ENCODE data around the gene EPS15. TPM values are rescaled to one million over a fixed set of nuclear protein-coding genes. Genes with fewer than 3 reads are reported as not detected.

Gene EPS15
- total RNA-seq, 1 experiment from 2014 or later, result 26.3 TPM

DNA sequence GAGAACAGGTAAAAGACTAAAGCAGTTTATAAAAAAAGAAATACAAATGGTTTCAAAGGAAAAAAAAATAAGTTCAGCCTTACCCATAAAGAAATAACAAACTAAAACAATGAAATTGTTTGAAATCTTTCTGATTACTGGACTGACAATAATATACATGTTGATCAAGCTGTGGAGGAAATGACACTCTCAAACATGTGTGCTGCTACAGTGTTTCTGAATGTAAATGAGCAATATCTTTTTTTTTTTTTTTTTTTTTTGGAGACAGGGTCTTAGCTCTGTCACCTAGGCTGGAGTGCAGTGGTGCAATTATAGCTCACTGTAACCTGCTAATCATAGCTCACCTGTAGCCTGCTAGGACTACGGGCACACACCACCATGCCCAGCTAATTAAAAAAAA is 6.5 kb downstream of the EPS15 start:
- Histone ChIP-seq H3K9me3 (ENCODE audit: low read length) (no peaks in the 10 kb centered on the region), H3K4me3 (ENCODE audit: low read length) (no peak overlapping the region), H3K9ac (ENCODE audit: low read length) (no peak overlapping the region), H3K27me3 (ENCODE audit: low read length) (no peaks in the 10 kb centered on the region), H4K20me1 (ENCODE audit: low read length) (peaks cover 11% of the 10 kb centered on the region; the same call in 1 of the 2 replicates), H3K4me1 (ENCODE audit: insufficient read depth, low read length) (peaks cover 35% of the 10 kb centered on the region), H3K27ac (ENCODE audit: low read length) (no peak overlapping the region), H3K9me2 (replicated peaks; ENCODE audit: low read length) (no peaks in the 10 kb centered on the region), H3K4me2 (ENCODE audit: low read length) (no peak overlapping the region), H3K79me2 (ENCODE audit: low read length) (peaks cover 95% of the 10 kb centered on the region), H3K36me3 (ENCODE audit: low read depth, low read length) (no peaks in the 10 kb centered on the region), H2AFZ (ENCODE audit: low read length) (no peak overlapping the region), H3F3A (ENCODE audit: low read length, unreplicated experiment) (no peaks in the 10 kb centered on the region)
- DNase-seq (no peak), ATAC-seq (no peak)
- CTCF ChIA-PET, result no interaction called here
- TF ChIP-seq, protein P1, sequence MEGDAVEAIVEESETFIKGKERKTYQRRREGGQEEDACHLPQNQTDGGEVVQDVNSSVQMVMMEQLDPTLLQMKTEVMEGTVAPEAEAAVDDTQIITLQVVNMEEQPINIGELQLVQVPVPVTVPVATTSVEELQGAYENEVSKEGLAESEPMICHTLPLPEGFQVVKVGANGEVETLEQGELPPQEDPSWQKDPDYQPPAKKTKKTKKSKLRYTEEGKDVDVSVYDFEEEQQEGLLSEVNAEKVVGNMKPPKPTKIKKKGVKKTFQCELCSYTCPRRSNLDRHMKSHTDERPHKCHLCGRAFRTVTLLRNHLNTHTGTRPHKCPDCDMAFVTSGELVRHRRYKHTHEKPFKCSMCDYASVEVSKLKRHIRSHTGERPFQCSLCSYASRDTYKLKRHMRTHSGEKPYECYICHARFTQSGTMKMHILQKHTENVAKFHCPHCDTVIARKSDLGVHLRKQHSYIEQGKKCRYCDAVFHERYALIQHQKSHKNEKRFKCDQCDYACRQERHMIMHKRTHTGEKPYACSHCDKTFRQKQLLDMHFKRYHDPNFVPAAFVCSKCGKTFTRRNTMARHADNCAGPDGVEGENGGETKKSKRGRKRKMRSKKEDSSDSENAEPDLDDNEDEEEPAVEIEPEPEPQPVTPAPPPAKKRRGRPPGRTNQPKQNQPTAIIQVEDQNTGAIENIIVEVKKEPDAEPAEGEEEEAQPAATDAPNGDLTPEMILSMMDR (conservative IDR thresholded peaks at IDR 0.05; ENCODE audit: low read depth, low read length), result no peak
- no peak for TF ChIP-seq EZH2phosphoT487 (IDR thresholded peaks at IDR 0.05; ENCODE audit: borderline replicate concordance, low read length)
- no peak for TF ChIP-seq EZH2 (IDR thresholded peaks at IDR 0.05; ENCODE audit: low read length, unreplicated experiment)
- no TSS peak for BruUV-seq (replicated peaks)
- POLR2A ChIA-PET (ENCODE audit: unreplicated experiment), result no interaction called here
- intact Hi-C loops (cut with micrococcal nuclease), result no loop called here

DNA sequence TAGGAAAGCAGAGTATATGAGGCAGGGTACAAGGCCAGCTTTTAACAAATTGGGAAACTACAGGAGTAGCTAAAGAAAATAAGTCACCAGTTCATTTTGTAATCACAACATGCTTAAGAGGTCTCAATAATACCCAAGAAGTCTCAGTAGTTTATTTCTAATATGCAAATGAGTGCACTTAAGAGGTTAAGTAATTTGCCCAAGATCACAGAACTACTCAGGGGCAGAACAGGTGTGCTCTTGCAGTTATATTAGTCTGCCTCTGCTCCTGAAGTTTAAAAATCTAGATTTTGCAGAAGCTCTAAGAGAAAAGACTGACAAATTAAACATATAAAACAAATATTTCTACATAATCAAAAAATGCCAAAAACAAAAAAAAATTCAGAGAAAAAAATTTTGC is 6.9 kb downstream of the EPS15 start:
- BruUV-seq (replicated peaks), result no TSS peak
- H3K9ac ChIP-seq (ENCODE audit: low read length), result no peak overlapping the region
- H3K79me2 ChIP-seq (ENCODE audit: low read length), result peaks cover 95% of the 10 kb centered on the region
- no peaks in the 10 kb centered on the region for H3K9me3 ChIP-seq (ENCODE audit: low read length)
- H3K4me3 ChIP-seq (ENCODE audit: low read length), result no peak overlapping the region
- POLR2A ChIA-PET (ENCODE audit: unreplicated experiment), result no interaction called here
- H4K20me1 ChIP-seq (ENCODE audit: low read length), result peaks cover 11% of the 10 kb centered on the region; the same call in 1 of the 2 replicates
- TF ChIP-seq, protein P1 (conservative IDR thresholded peaks at IDR 0.05; ENCODE audit: low read depth, low read length), result no peak
- no peak for TF ChIP-seq EZH2 (IDR thresholded peaks at IDR 0.05; ENCODE audit: low read length, unreplicated experiment)
- no peak for TF ChIP-seq EZH2phosphoT487 (IDR thresholded peaks at IDR 0.05; ENCODE audit: borderline replicate concordance, low read length)
- H3K4me1 ChIP-seq (ENCODE audit: insufficient read depth, low read length), result peaks cover 33% of the 10 kb centered on the region
- no peaks in the 10 kb centered on the region for H3K27me3 ChIP-seq (ENCODE audit: low read length)
- no peak overlapping the region for H3K4me2 ChIP-seq (ENCODE audit: low read length)
- no peaks in the 10 kb centered on the region for H3K36me3 ChIP-seq (ENCODE audit: low read depth, low read length)
- H2AFZ ChIP-seq (ENCODE audit: low read length), result no peak overlapping the region
- no peaks in the 10 kb centered on the region for H3K9me2 ChIP-seq (replicated peaks; ENCODE audit: low read length)
- intact Hi-C loops (cut with micrococcal nuclease), result no loop called here
- no peaks in the 10 kb centered on the region for H3F3A ChIP-seq (ENCODE audit: low read length, unreplicated experiment)
- ATAC-seq (no peak), DNase-seq (no peak)
- no peak overlapping the region for H3K27ac ChIP-seq (ENCODE audit: low read length)
- CTCF ChIA-PET, result no interaction called here

DNA sequence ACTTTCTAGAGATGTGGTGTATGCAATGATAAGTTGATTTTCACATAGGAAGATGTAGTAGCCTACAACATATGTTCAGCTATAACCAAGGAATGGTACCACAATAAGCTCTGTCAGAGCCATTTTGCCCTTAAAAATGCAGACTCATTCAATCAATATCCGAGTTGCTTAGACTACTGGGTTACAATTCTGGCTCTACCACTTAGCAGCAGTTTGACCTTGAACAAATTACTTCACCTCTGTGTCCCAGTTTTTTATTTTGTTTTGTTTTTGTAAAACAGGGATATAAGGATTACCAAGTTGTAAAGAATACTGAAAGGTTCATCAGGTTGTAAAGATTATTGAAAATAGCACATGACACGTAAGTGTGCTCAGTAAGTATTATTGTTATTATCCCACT is 9.3 kb downstream of the EPS15 start:
- BruUV-seq (replicated peaks), result no TSS peak
- Histone ChIP-seq H3F3A (ENCODE audit: low read length, unreplicated experiment) (no peaks in the 10 kb centered on the region), H3K4me1 (ENCODE audit: insufficient read depth, low read length) (peaks cover 12% of the 10 kb centered on the region), H3K4me2 (ENCODE audit: low read length) (no peak overlapping the region), H3K9me2 (replicated peaks; ENCODE audit: low read length) (no peaks in the 10 kb centered on the region), H3K79me2 (ENCODE audit: low read length) (peaks cover 91% of the 10 kb centered on the region), H3K9ac (ENCODE audit: low read length) (no peak overlapping the region), H3K27me3 (ENCODE audit: low read length) (no peaks in the 10 kb centered on the region), H3K36me3 (ENCODE audit: low read depth, low read length) (no peaks in the 10 kb centered on the region), H2AFZ (ENCODE audit: low read length) (no peak overlapping the region), H4K20me1 (ENCODE audit: low read length) (0 out of 2 replicates have a peak, but pooled peaks cover 3% of the 10 kb centered on the region), H3K4me3 (ENCODE audit: low read length) (no peak overlapping the region), H3K27ac (ENCODE audit: low read length) (no peak overlapping the region), H3K9me3 (ENCODE audit: low read length) (no peaks in the 10 kb centered on the region)
- CTCF ChIA-PET, result interaction anchor here (0.5 kb wide), 1 partner anchor 66 kb away, joined by 3 read pairs; no protein-coding TSS in a partner anchor
- ATAC-seq (no peak), DNase-seq (no peak)
- TF ChIP-seq, protein P1 (conservative IDR thresholded peaks at IDR 0.05; ENCODE audit: low read depth, low read length), result no peak
- POLR2A ChIA-PET (ENCODE audit: unreplicated experiment), result interaction anchor here (0.6 kb wide), 1 partner anchor 549 kb away, joined by 3 read pairs; no protein-coding TSS in a partner anchor
- intact Hi-C loops (cut with micrococcal nuclease), result no loop called here
